DND-41 (cell line): Measurements from ENCODE around the gene NELFB.

Experiments used
- ATAC-seq: fragments of 200-7000 bp; cut with Tn5 transposase; 3 replicates; pipeline ENCODE4 v1.9.1; 2021; ENCODE audit warnings: low read depth; ENCODE audit not compliant: insufficient read depth
- DNase-seq: peaks from one replicate; pipeline ENCODE4 v3.0.0-alpha.2; 2020
- H2AFZ ChIP-seq: 2 replicates; pipeline ENCODE4 v1.6.0; 2012; ENCODE audit warnings: low read depth, low read length
- H3K27ac ChIP-seq: 2 replicates; pipeline ENCODE4 v1.5.1; 2012; ENCODE audit warnings: low read length, inconsistent platforms
- H3K27me3 ChIP-seq: fragments of 200-600 bp; sonication (generic); 2 replicates; pipeline ENCODE4 v1.6.0; 2012; ENCODE audit warnings: low read length, mild to moderate bottlenecking, inconsistent platforms; ENCODE audit not compliant: insufficient read depth, poor library complexity
- H3K36me3 ChIP-seq: 2 replicates; pipeline ENCODE4 v1.5.1; 2012; ENCODE audit warnings: low read length, inconsistent platforms; ENCODE audit not compliant: insufficient read depth
- H3K4me1 ChIP-seq: 2 replicates; pipeline ENCODE4 v1.5.1; 2012; ENCODE audit warnings: mild to moderate bottlenecking, low read length; ENCODE audit not compliant: insufficient read depth
- H3K4me2 ChIP-seq: 2 replicates; pipeline ENCODE4 v1.6.0; 2012; ENCODE audit warnings: mild to moderate bottlenecking, moderate library complexity, low read length, inconsistent platforms; ENCODE audit not compliant: insufficient read depth
- H3K4me3 ChIP-seq, 2 experiments: fragments of 200-600 bp in 1 of 2; shearing (Covaris generic) in 1 of 2; 2 replicates each; pipeline ENCODE4 v1.5.1; 2012 to 2016; ENCODE audit warnings: inconsistent platforms in 2 of 2, low read length in 2 of 2, mild to moderate bottlenecking in 2 of 2, low read depth in 1 of 2, moderate library complexity in 1 of 2
- H3K79me2 ChIP-seq: 2 replicates; pipeline ENCODE4 v1.6.0; 2012; ENCODE audit warnings: low read length, inconsistent platforms; ENCODE audit not compliant: insufficient read depth
- H3K9ac ChIP-seq: 2 replicates; pipeline ENCODE4 v1.6.0; 2012; ENCODE audit warnings: low read depth, mild to moderate bottlenecking, inconsistent platforms, low read length, moderate library complexity
- H3K9me3 ChIP-seq: 2 replicates; pipeline ENCODE4 v1.5.1; 2012; ENCODE audit warnings: low read length, moderate library complexity, mild to moderate bottlenecking, inconsistent platforms; ENCODE audit not compliant: insufficient read depth, severe bottlenecking
- H4K20me1 ChIP-seq: 2 replicates; pipeline ENCODE4 v1.6.0; 2012; ENCODE audit warnings: low read length; ENCODE audit not compliant: insufficient read depth
- EZH2 ChIP-seq: IDR thresholded peaks from 3 replicates; pipeline ENCODE4 v1.6.1; 2012; ENCODE audit warnings: borderline replicate concordance, low read depth, mild to moderate bottlenecking, moderate library complexity, low read length, inconsistent platforms; ENCODE audit not compliant: severe bottlenecking
- TF ChIP-seq, protein P1 (sequence below): IDR thresholded peaks from 2 replicates; pipeline ENCODE4 v1.5.1; 2012; ENCODE audit warnings: borderline replicate concordance, low read length, moderate library complexity, mild to moderate bottlenecking; ENCODE audit not compliant: poor library complexity, severe bottlenecking; ENCODE audit errors: extremely low read depth

Gene NELFB

DNA sequence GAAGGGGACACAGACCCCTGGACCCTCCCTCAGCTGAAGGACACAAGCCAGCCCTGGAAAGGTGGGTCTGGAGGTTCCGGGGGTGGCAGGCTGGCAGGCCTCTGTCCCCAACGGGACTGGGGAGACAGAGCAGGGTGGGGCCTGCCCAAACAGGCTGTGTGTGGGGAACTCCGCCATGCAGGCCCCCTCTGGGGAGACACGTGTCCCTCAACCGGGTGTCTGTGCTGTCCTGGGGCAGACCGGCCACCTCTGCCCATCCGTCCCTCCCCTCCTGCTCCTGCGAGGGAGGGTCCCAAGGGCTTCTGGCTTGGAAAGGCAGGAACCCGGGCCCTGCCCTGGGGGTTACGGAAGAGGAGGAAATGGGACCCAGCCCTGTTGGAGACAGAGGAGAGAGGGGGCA, 23.0 kb upstream of the NELFB start:
- Histone ChIP-seq H3K27me3 (no peaks in the 10 kb centered on the region), H3K27ac (no peak overlapping the region), H3K4me3 (no peak overlapping the region), H3K9me3 (no peaks in the 10 kb centered on the region), H3K9ac (no peak overlapping the region), H3K36me3 (no peaks in the 10 kb centered on the region), H4K20me1 (peaks cover 3% of the 10 kb centered on the region; the same call in 1 of the 2 replicates), H3K4me2 (no peak overlapping the region), H2AFZ (no peak overlapping the region), H3K4me1 (peaks cover 15% of the 10 kb centered on the region), H3K79me2 (no peaks in the 10 kb centered on the region)
- TF ChIP-seq, protein P1, sequence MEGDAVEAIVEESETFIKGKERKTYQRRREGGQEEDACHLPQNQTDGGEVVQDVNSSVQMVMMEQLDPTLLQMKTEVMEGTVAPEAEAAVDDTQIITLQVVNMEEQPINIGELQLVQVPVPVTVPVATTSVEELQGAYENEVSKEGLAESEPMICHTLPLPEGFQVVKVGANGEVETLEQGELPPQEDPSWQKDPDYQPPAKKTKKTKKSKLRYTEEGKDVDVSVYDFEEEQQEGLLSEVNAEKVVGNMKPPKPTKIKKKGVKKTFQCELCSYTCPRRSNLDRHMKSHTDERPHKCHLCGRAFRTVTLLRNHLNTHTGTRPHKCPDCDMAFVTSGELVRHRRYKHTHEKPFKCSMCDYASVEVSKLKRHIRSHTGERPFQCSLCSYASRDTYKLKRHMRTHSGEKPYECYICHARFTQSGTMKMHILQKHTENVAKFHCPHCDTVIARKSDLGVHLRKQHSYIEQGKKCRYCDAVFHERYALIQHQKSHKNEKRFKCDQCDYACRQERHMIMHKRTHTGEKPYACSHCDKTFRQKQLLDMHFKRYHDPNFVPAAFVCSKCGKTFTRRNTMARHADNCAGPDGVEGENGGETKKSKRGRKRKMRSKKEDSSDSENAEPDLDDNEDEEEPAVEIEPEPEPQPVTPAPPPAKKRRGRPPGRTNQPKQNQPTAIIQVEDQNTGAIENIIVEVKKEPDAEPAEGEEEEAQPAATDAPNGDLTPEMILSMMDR, result no peak
- no peak for TF ChIP-seq EZH2
- no peak for ATAC-seq
- no peak for DNase-seq

DNA sequence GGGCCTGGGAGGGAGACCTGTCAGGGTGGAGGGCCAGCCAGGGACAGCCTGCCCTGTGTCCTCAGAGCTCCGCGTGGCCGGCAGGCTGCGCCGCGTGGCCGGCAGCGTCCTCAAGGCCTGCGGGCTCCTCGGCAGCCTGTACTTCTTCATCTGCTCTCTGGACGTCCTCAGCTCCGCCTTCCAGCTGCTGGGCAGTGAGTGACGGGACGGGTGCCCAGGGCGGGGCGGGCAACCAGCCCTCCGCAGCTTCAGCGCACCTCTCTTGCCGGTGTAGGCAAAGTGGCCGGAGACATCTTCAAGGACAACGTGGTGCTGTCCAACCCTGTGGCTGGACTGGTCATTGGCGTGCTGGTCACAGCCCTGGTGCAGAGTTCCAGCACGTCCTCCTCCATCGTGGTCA, 22.6 kb upstream of the NELFB start:
- H3K9me3 ChIP-seq, result no peaks in the 10 kb centered on the region
- no peak overlapping the region for H3K4me3 ChIP-seq
- no peak overlapping the region for H3K27ac ChIP-seq
- DNase-seq (no peak), ATAC-seq (no peak)
- H3K79me2 ChIP-seq, result no peaks in the 10 kb centered on the region
- H3K36me3 ChIP-seq, result no peaks in the 10 kb centered on the region
- H3K4me1 ChIP-seq, result peaks cover 16% of the 10 kb centered on the region
- no peaks in the 10 kb centered on the region for H3K27me3 ChIP-seq
- H2AFZ ChIP-seq, result no peak overlapping the region
- no peak for TF ChIP-seq EZH2
- TF ChIP-seq, protein P1, result no peak
- H3K9ac ChIP-seq, result no peak overlapping the region
- no peak overlapping the region for H3K4me2 ChIP-seq
- peaks cover 3% of the 10 kb centered on the region; the same call in 1 of the 2 replicates for H4K20me1 ChIP-seq

DNA sequence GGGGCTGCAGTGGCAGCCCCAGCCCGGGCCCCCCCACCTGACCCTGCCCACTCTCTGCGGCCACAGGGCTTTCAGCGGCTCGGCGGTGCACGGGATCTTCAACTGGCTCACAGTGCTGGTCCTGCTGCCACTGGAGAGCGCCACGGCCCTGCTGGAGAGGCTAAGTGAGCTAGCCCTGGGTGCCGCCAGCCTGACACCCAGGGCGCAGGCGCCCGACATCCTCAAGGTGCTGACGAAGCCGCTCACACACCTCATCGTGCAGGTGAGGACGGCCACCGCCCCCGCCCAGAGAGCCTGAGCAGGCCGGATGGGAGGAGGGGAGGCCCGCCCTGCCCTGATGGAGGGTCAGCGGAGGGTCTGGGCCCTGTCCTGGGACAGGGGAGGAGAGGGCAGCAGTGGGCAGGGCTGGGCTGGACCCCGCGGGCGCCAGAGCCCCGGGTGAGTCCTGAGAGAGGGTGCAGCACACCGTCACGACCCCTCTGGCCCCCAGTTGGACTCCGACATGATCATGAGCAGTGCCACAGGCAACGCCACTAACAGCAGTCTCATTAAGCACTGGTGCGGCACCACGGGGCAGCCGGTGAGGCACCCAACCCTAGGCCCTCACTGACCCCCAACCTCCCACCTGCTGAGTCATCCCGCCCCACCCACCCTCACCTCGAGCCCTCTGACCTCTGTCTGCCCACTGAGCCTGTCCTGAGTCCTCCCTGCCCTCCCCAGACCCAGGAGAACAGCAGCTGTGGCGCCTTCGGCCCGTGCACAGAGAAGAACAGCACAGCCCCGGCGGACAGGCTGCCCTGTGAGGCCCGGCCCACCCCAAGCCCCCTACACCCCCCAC, 21.8 kb upstream of the NELFB start:
- H3K36me3 ChIP-seq, result no peaks in the 10 kb centered on the region
- no peak for ATAC-seq
- no peak overlapping the region for H2AFZ ChIP-seq
- peaks cover 8% of the 10 kb centered on the region; the same call in 1 of the 2 replicates for H4K20me1 ChIP-seq
- H3K27ac ChIP-seq, result no peak overlapping the region
- H3K4me2 ChIP-seq, result no peak overlapping the region
- no peaks in the 10 kb centered on the region; the same call in 1 of the 2 replicates for H3K79me2 ChIP-seq
- peaks cover 16% of the 10 kb centered on the region for H3K4me1 ChIP-seq
- no peak overlapping the region for H3K9ac ChIP-seq
- H3K27me3 ChIP-seq, result no peaks in the 10 kb centered on the region
- H3K4me3 ChIP-seq, result no peak overlapping the region
- H3K9me3 ChIP-seq, result no peaks in the 10 kb centered on the region
- DNase-seq, result no peak
- TF ChIP-seq, protein P1, result no peak
- TF ChIP-seq EZH2, result no peak
